HEK293T (cell line): Measurements from ENCODE around the gene OR2AE1.

ENCODE experiments used
- BHLHE40 ChIP-seq: fragments of 450-650 bp; IDR thresholded peaks from 2 replicates; pipeline ENCODE4 v1.6.1; 2016; ENCODE audit warnings: mild to moderate bottlenecking, moderate library complexity, borderline replicate concordance
- CTBP1 ChIP-seq: fragments of 450-650 bp; IDR thresholded peaks from 2 replicates; pipeline ENCODE4 v1.6.1; 2016; ENCODE audit warnings: borderline replicate concordance
- FOXM1 ChIP-seq: fragments of 450-650 bp; IDR thresholded peaks from 2 replicates; pipeline ENCODE4 v1.6.1; 2017; ENCODE audit warnings: mild to moderate bottlenecking, borderline replicate concordance
- SP1 ChIP-seq: fragments of 450-650 bp; IDR thresholded peaks from 2 replicates; pipeline ENCODE4 v1.6.1; 2017
- TARDBP ChIP-seq: fragments of 450-650 bp; IDR thresholded peaks from 2 replicates; pipeline ENCODE4 v1.6.1; 2016
- ZNF384 ChIP-seq: fragments of 450-650 bp; IDR thresholded peaks from 2 replicates; pipeline ENCODE4 v1.6.1; 2016
- TF ChIP-seq, protein P1 (sequence below): fragments of 450-650 bp; IDR thresholded peaks from 2 replicates; pipeline ENCODE4 v1.6.1; 2016

DNA sequence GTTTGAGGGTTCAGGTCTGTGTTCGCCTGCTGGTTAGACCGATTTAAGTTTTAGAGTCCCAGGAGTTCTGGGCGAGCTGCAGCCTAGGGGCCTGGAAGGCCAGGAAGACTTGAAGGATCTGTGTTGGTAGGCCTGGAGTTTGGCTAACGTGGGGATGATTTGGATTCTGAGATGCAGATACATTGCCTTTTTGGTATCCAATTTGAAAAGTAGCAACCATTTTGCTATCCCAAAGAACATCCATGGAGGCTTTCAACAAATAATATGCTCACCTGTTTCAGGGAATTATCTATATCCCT, 42.9 kb upstream of the OR2AE1 start:
- TF ChIP-seq FOXM1 (no peak), SP1 (no peak), TARDBP (no peak), ZNF384 (no peak), CTBP1 (no peak), BHLHE40 (no peak)
- TF ChIP-seq, protein P1, sequence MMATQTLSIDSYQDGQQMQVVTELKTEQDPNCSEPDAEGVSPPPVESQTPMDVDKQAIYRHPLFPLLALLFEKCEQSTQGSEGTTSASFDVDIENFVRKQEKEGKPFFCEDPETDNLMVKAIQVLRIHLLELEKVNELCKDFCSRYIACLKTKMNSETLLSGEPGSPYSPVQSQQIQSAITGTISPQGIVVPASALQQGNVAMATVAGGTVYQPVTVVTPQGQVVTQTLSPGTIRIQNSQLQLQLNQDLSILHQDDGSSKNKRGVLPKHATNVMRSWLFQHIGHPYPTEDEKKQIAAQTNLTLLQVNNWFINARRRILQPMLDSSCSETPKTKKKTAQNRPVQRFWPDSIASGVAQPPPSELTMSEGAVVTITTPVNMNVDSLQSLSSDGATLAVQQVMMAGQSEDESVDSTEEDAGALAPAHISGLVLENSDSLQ: no peak
